ENCODE measurements around the gene HSPH1.

GRCh38 chr13:31209841-31210210 lies 48.1 kb upstream of the HSPH1 start:
- TF ChIP-seq EZH2 (IDR thresholded peaks at IDR 0.05) (no peak), CTCF (IDR thresholded peaks at IDR 0.05) (no peak), EZH2phosphoT487 (IDR thresholded peaks at IDR 0.05) (no peak)

All from neural progenitor cell (in vitro differentiated cells).